ENCODE data around the gene GFPT2.

DNA sequence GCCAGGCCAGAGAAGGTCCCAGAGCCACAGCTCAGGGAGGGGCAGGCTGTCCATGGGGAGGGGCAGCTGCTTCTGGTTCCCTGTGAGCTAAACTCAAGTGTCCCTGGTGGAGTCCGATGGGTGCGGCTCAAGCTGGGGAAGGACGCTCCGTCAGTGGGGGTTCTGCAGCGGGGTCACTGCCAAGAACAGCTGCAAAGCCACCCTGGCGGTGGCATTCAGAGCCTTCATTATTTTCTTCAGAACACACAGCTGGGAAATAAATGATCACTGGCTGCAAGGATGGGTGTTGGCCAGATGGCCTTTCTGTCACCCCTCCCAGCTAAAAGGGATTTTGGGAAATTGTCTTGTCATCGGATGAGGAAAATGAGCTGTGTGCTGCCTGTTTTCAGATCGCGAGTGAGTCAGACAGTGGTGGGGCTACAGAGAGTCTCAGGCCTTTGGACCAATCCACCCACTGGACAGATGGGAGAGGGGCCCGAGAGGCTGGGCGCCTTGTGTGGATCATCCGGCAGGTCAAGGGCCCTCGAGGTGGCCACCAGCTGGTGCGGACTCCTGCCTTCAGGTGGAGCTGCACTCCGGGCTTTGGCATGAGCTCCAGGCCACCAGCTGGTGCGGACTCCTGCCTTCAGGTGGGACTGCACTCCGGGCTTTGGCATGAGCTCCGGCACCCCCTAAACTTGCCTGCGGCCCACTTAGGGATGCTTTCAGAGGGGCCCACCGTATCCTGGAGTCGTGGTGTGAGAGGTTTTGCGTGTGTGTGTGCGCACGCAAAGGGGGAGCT, 17.9 kb upstream of the GFPT2 start:
- TF ChIP-seq CTCF (IDR thresholded peaks at IDR 0.05) = no peak
- no peak for TF ChIP-seq POLR2A (IDR thresholded peaks at IDR 0.05)
